Effector CD8-positive, alpha-beta T cell (primary cell): ENCODE results near the gene HDAC7.

Experiments used
- DNase-seq: peaks from one replicate; lab custom pipeline; 2025; lab: John Stamatoyannopoulos, UW

HDAC7 gene

GRCh38 chr12:47793015-47793681 lies 26.6 kb downstream of the HDAC7 start:
- DNase-seq: no peak

DNA sequence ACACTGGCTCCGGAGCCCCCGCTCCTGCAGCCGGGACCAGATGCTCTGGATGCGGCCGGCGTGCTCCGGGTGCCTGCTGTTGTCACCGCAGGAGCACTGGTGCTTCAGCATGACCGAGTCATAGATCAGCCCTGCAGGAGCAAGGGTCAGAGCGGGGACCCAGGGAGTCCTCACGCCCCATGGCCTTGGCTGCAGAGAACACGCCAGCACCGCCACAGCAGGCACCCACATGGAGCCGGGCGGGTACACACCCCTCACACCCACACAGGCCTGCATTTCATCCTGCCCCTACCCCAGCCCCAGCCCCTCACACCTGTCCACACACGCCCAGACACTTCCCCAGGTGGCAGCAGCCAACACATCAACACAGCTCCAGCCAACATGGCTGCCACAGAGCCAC lies 27.8 kb downstream of the HDAC7 start:
- no peak for DNase-seq

DNA sequence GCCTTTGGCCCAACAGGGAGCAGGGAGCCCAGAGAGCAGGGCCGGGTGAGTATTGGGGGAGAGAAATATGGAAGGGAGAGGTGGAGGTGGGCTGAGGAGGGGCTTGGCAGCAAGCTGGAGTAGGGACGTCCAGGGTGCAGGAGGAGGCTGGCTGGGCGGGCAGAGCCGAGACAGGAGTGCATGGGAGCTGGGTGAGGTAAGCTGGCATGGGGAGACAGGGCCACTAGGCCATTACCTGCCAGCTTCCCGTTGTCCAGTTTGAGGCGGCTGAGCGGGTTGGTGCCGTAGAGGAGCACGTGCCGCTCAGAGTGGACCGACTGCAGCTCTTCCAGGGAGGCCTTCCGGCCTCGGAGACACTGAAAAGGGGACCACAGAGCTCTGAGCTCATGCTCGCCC lies 28.4 kb downstream of the HDAC7 start:
- no peak for DNase-seq

GRCh38 chr12:47790676-47791350 lies 28.9 kb downstream of the HDAC7 start:
- DNase-seq: no peak

DNA sequence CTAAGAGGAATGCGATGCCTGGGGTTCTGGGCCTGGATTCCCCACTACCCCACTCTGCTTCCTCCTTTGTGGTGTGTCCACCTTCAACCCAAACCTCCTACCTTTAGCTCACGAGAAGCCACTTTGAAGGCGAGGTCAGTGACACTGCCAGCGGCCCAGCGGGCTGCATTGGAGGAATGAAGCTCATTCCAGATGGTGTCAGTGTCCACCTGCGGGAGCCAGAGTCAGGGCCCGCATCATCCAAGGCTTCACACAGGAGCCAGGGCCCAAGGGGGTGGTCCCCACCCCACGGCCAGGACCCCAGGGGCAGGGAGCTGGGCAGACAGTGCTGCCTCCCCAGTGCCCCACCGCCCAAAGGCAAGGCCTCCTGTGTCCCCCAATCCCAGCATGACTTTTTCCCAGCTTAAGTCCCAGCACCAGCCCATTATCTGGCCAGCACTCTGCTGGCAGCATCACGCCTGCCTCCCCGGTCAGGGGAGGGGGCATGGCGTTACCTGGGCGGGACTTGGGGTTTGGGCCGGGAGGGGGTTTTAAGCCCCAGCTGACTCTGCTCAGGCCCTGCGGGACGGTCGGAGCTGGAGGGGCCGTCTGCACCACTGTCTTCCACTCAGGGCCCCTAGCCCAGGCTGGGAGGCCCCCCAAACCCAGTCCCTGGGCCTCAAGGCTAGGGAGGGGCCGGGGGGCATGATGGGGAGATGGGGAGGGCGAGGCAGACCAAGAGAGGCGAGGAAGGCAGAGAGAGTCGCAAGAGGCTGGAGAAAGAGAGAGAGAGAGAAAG lies 29.8 kb downstream of the HDAC7 start:
- DNase-seq: no peak

- no peak for DNase-seq
Measured at GRCh38 chr12:47789141-47789540, 30.6 kb downstream of the HDAC7 start.

GRCh38 chr12:47787596-47788319 lies 31.9 kb downstream of the HDAC7 start:
- no peak for DNase-seq

DNA sequence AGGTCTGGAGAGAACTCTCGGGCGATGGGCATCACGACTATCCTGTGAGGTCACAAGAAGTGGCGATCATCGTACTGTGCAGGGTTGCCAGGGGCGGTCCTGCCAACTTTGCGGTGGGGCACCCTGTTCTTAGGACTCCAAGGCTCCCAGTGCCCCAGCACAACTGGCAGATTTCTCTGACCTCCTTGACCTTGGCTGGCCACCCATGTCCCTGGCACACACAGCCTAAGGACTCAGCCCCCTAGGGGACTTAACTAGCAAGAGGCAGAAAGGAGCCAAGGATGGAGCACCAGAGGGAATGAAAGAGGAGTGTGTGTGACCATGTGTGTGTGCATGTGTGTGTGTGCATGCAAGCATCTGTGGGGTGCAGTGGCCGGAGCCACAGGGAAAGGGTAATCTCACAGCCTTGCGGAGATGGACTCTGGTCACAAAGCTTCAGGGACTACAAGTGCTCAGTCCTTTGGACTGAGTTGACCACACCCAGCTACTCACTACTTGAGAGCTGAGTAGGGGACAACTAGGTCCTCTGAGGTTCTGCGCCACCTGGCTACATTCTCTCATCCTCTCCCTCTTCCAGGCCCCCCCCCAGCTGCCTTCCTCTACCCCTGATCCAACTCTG lies 32.9 kb downstream of the HDAC7 start:
- DNase-seq: no peak

DNA sequence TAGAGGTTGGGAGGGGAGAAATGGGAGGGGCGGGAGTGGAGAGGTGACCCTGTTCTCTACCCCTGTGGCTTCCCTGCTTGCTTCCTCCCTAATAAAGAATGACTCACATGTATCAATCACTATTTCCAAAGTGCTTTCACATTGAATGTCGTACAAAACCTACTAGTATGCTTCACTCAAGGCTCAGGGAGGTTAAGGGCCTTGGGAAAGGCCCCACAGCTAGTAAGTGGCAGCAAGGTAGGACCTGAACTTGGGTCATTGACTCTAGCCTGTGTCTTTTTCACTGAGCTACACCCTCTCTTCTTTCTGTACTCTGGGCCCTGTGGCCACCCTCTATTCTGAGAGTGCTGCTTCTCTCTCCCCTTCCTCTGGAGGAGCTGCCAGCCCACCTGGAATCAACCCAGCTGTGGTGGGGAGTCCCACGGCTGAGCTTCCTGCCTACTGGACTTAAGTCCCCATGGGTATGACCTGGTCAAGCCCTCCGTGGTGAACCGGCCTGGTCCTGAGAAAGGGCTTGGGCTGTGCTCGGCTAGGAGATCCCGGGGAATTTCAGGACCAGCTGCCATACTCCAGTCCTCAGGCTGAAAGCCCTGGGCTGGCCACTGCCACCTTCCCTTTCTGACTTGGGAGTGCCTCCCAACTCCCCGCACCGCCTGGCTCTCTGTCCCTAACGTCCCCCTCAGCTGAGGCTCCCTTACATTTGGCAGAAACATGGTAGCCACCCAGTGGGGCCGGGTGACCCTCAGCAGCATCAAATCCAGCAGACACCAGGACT lies 33.6 kb downstream of the HDAC7 start:
- DNase-seq: no peak

DNA sequence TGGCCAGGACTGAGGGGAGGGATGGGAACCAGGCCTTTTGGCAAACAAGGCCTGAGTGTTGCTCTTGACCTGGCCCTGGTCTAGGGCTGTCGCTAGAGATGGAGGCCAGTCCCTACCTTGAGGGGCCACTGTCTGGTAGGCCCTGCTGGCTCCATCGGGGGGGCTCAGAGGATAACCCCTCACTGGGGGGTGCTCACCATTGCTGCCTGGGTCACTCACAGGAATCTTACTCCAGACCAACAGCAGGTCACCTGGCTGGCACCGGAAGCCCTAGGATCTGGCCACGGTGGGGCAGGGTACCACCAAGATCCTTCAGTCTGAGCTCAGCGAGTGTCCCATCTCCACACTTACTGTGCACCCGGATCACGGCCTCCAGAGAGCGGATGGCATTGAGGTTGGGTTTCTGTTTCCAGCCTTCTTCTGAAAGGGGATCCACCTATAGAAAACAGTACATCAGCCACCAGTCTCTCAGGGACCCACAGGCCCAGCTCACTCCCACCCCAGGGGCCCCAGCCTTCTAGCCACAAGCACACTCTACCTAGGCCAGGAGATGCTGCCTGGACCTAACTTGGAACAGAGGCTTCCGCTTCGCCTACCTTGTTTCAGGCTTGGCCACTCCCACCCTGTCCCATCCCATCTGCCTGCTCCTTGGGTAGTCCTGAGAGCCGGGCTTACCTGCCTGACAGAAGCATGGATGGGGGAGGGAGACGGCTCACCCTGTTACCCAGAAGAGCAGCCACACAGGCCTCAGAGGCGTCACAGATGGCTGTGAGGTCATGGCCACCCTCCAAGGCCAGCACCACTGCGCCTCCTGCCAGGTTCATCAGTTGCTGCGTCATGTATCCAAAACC lies 34.4 kb downstream of the HDAC7 start:
- DNase-seq: no peak

DNA sequence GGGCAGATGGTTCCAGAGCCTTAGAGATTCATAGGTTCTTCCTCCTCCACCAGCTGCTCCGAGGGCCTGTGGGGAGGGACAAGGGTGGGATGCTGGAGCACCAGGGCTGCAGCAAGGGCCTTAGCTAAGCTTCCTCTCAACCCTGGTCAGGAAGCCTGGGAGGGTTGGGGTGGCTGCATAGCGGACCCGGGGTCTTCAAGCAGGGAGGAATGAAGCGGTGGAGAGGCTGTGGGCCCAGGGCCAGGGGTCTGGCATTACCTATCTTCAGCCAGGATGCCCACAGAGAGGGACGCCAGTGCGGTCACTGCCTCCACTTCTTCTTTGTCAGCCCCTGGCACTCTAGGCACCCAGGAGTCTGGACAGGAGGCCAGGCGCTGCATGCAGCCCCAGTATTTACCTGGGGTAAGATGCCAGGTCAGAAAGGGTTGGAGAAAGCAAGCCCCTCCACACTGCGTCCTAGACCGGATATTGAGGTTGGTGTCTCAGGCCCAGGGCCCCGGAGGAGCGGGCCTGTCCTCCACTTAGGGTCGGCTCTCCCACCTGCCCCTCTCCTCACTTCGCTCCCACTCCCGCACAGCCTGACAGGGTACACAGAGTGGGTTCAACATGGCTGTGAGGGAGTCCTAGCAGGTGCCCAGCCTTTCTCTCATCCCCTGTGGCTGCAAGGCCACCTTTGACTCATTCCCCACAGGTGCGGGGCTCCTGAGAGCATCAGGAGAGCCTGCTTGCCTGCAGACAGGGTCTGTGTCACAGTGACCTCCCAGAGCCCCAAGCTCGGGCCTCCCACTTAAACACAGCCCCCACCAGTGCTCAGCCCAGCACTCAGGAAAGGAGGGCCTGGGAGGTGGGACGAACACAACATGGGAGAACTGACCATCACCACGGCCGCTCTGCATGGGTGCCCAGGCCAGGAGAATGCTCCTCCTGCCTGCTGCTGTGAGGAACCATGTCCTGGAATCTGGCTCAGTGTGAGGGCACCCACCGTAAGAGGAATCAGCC lies 35.6 kb downstream of the HDAC7 start:
- DNase-seq: no peak

- DNase-seq: no peak
Measured at GRCh38 chr12:47783024-47783755, 36.5 kb downstream of the HDAC7 start.

DNA sequence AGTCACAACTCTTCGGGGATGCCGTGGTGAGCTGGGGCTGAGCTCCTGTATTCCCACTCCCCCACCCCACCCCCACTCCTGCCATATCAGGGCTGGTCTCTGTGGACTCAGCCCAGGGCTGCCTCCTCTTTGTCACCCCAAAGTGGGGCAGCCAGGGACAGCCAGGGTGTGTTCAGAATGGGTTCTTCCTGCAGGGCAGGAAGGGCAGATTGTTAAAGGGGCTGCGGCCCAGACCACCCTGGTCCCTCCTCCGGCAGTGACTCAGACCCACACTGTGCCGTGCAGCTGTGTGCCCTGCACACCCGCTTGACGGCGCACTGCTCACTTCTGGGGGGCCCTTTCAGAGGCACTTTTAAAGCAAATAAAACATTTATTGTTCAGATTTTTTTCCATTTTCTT lies 37.3 kb downstream of the HDAC7 start:
- DNase-seq: no peak

DNA sequence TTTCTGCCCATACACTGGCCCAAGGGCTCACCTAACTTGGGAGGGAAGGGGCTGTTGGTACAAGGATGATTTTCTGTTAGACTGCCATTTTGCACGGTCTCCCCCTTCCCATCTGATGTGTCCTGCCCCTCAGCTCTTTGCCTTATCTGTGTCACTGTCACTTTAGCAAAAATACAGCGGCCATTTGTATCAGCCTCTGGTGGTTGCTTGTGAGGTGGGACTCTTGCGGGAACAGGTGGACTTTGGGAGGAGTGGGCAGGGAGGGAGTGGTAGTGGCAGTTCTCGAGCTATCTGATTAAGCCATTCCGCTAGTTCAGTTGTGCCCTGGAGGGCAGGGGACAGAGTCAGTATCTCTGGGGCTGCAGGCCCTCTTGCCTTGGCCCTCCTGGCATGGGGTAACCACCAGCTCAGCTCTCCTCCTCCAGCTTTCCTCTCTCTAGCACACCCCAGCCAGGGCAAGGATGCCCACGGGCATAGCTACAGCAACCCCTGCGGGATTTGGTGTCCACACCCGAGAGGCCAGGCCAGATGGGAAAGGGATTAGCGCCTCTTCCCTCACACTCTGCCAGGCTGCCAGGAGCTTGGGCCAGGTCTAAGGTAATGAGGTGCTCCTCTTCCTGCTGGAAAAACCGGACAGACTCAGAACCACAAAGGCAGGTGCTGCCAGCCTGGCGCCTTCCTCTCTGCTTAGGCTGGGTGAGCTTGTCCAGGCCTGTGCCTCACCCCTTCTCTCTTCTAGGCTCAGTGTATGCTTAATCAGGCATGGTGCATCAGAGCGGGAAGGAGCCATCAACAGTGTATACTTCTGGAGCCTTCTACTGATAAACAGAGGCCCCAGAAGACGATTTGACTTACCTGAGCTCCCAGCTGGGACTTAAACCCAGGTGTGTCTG lies 38.0 kb downstream of the HDAC7 start:
- no peak for DNase-seq

DNA sequence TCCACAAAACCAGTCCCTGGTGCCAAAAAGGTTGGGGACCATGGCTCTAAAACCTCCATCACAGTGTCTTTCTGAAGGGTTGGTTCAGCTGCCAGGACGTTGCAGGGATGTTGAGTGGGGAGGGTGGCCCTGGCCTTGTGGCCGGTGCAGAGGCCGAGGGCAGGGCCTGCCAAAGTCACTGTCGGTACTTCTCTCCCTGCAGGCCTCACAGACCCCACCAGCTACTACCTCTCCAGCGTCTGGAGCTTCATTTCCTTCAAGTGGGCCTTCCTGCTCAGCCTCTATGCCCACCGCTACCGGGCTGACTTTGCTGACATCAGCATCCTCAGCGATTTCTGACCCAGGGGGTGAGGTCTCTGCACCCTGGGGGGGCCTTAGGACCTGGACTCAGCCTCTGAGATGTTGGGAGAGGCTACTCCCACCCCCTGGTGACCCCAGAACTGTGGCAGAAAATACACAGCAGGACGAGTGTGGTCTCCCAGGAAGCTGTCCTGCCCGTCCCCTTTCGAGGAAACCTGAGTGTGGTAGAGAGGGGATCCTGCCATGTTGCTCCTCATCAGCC lies 39.7 kb downstream of the HDAC7 start:
- no peak for DNase-seq

- DNase-seq: peak; percentile 90
Measured at GRCh38 chr12:47779301-47779942, 40.3 kb downstream of the HDAC7 start.
